Measurements from ENCODE around the gene KLF3. TPM values are rescaled to one million over a fixed set of nuclear protein-coding genes. Genes with fewer than 3 reads are reported as not detected.

The KLF3 gene
- polyA plus RNA-seq, 4 donors, result 53.6 to 63.8 (median 61.7) TPM

- DNase-seq (ENCODE audit: low read depth in 4 of 4, low spot score in 2 of 4), result no peak
Measured at GRCh38 chr4:38650133-38650532, 13.9 kb upstream of the KLF3 start.

- no peak for DNase-seq (ENCODE audit: low read depth in 4 of 4, low spot score in 2 of 4)
Measured at GRCh38 chr4:38654273-38654672, 9.7 kb upstream of the KLF3 start.

- no peak for DNase-seq (ENCODE audit: low read depth in 4 of 4, low spot score in 2 of 4)
Measured at GRCh38 chr4:38656111-38656510, 7.9 kb upstream of the KLF3 start.

GRCh38 chr4:38659346-38659745, 4.7 kb upstream of the KLF3 start:
- no peak for DNase-seq (ENCODE audit: low read depth in 4 of 4, low spot score in 2 of 4)

GRCh38 chr4:38660838-38661237, 3.2 kb upstream of the KLF3 start:
- DNase-seq (ENCODE audit: low read depth in 4 of 4, low spot score in 2 of 4), result no peak

GRCh38 chr4:38661371-38661770, 2.6 kb upstream of the KLF3 start:
- DNase-seq (ENCODE audit: low read depth in 4 of 4, low spot score in 2 of 4), result no peak

GRCh38 chr4:38662522-38663089, 1.4 kb upstream of the KLF3 start:
- DNase-seq (ENCODE audit: low read depth in 4 of 4, low spot score in 2 of 4), result no peak

- DNase-seq (ENCODE audit: low read depth in 4 of 4, low spot score in 2 of 4), result no peak
Measured at GRCh38 chr4:38663090-38663800, 754 bp upstream of the KLF3 start.

GRCh38 chr4:38664706-38665401, 855 bp downstream of the KLF3 start:
- peak in 2 of 4 donors; percentile 65 to 74 for DNase-seq (ENCODE audit: low read depth in 4 of 4, low spot score in 2 of 4)

- DNase-seq (ENCODE audit: low read depth in 4 of 4, low spot score in 2 of 4), result no peak
Measured at GRCh38 chr4:38665551-38666411, 1.8 kb downstream of the KLF3 start.

- peak in 1 of 4 donors; percentile 69 for DNase-seq (ENCODE audit: low read depth in 4 of 4, low spot score in 2 of 4)
Measured at GRCh38 chr4:38666766-38667084, 2.7 kb downstream of the KLF3 start.

- DNase-seq (ENCODE audit: low read depth in 4 of 4, low spot score in 2 of 4), result peak in 3 of 4 donors; percentile 82 to 91 (median 87)
Measured at GRCh38 chr4:38667085-38667893, 3.3 kb downstream of the KLF3 start.

- no peak for DNase-seq (ENCODE audit: low read depth in 4 of 4, low spot score in 2 of 4)
Measured at GRCh38 chr4:38668203-38668971, 4.4 kb downstream of the KLF3 start.

GRCh38 chr4:38669208-38669607, 5.2 kb downstream of the KLF3 start:
- DNase-seq (ENCODE audit: low read depth in 4 of 4, low spot score in 2 of 4), result no peak

- DNase-seq (ENCODE audit: low read depth in 4 of 4, low spot score in 2 of 4), result no peak
Measured at GRCh38 chr4:38670109-38670901, 6.3 kb downstream of the KLF3 start.

- DNase-seq (ENCODE audit: low read depth in 4 of 4, low spot score in 2 of 4), result no peak
Measured at GRCh38 chr4:38670939-38671591, 7.1 kb downstream of the KLF3 start.

- no peak for DNase-seq (ENCODE audit: low read depth in 4 of 4, low spot score in 2 of 4)
Measured at GRCh38 chr4:38671592-38671940, 7.6 kb downstream of the KLF3 start.

- no peak for DNase-seq (ENCODE audit: low read depth in 4 of 4, low spot score in 2 of 4)
Measured at GRCh38 chr4:38672074-38672396, 8.0 kb downstream of the KLF3 start.

All from left renal cortex interstitium (tissue), 4 donors.